ENCODE results near the gene STRC. TPM values are rescaled to one million over a fixed set of nuclear protein-coding genes. Genes with fewer than 3 reads are reported as not detected.
"Not testable (repeated sequence)": the region's sequence is repeated elsewhere in the genome, so short reads cannot be mapped to it uniquely, and the experiment has no call there.

Gene STRC
- total RNA-seq, 1 experiment from 2014 or later, result 0.03 TPM

DNA sequence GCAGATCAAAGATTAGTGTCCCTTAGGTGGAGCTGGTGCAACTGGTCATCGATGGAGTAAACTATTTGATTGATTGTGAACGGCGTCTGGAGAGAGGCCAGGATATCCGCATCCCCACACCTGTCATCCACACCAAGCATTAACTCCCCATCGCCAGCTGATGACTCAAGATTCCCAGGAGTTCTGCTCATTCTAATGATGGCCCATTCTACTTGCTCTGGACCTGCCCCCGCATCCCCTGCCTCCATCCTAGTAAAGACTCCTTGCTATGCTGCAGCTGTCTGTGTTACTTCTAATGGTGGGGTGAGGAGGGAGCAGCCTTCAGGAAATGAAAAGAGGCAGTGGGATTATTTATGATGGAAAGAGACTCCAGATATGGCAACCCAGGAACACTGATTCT, 19.5 kb downstream of the STRC start:
- H3K36me3 ChIP-seq (replicated peaks; ENCODE audit: control insufficient read depth, insufficient read depth, low read length); H3K4me3 ChIP-seq (ENCODE audit: insufficient read depth, low read depth, low read length); H3K27me3 ChIP-seq (ENCODE audit: control insufficient read depth, insufficient read depth, low read length); DNase-seq: not testable (repeated sequence)

DNA sequence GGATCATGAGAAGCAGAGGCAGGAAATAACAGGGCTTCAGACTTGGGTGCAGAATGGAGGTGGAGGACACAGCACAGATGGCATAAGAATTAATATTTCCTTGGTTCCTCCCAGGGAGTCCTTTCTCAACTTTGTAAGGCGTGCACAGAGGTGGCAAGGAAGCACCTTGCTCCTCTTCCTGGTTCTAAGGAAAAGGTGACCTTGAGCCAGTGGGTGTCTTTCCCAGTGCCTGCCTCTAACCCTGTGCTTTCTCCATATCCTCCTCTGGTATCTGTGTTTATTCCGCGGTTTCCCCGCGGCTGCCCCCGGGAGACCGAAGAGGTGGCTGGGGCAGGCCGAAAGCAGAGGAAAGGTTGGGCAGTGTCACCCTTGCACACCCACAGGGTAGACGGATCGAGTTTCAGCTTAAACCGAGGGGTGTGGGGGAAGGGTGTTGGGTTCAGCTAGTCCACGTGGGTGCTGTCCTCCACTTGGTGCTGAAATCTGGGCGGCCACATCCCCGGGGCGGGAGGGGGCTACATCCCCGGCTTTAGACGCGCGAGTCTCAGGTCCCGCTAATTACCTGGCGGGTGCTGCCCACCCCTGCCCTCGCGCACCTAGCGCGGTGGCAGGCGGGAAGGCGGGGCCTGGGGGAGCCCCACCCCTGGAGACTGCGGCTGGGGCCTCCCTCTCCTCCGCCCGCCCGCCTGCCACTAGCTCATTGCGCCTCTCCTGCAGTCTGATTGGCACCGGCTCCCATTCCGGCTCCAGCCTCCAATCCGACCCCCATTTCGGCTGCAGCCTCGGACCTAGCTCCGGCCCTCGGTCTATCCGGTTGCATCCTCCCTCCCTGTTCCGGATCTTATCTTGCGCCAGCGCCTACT, 25.0 kb downstream of the STRC start, which contains the start of gene CKMT1B:
TSS of gene CKMT1B (plus strand) at position 700 of the 863 bp plus-strand sequence. CDS start 192 bp downstream, outside the sequence.
- not testable (repeated sequence) for H3K36me3 ChIP-seq (replicated peaks; ENCODE audit: control insufficient read depth, insufficient read depth, low read length); DNase-seq; H3K27me3 ChIP-seq (ENCODE audit: control insufficient read depth, insufficient read depth, low read length); H3K4me3 ChIP-seq (ENCODE audit: insufficient read depth, low read depth, low read length)

GRCh38 chr15:43592841-43593240, 25.8 kb downstream of the STRC start:
- not testable (repeated sequence) for H3K4me3 ChIP-seq (ENCODE audit: insufficient read depth, low read depth, low read length); DNase-seq; H3K27me3 ChIP-seq (ENCODE audit: control insufficient read depth, insufficient read depth, low read length); H3K36me3 ChIP-seq (replicated peaks; ENCODE audit: control insufficient read depth, insufficient read depth, low read length)

DNA sequence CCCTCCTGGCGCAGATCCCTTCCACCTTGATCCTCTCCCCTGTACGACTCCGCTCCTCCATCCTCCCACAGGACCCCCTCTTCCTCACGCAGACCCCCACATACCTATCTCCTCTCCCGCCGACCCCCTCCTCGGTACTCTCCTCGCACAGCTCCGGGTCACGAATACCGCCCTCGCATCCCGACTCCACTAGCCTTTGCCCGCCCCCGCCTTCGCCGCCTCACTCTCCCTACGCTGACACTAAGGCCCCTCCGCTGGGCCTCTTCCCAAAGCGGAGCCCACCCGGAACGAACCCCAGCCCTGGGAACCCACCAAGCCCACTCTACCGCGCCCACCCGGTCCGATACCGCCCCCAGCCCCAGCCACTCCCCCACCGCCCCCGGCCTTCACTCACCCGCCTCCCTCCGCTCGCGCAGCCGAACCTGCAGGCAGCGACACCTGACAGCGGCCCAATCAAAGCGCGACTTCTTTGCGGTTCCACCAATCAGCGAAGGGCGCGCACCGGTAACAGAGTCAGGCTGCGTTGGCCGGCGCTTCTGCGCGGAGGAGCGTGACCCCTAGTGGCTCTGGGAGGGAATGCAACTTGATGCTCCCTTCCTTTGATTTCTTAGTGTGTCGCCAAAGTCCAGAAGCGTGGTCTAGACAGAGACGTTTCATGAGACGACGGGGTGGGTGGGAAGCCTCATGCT, 28.7 kb downstream of the STRC start, which contains the start of gene PPIP5K1:
TSS of gene PPIP5K1 (minus strand) at position 431 of the 689 bp plus-strand sequence. CDS start 5,704 bp downstream, outside the sequence.
- DNase-seq; H3K27me3 ChIP-seq (ENCODE audit: control insufficient read depth, insufficient read depth, low read length); H3K36me3 ChIP-seq (replicated peaks; ENCODE audit: control insufficient read depth, insufficient read depth, low read length); H3K4me3 ChIP-seq (ENCODE audit: insufficient read depth, low read depth, low read length): not testable (repeated sequence)

DNA sequence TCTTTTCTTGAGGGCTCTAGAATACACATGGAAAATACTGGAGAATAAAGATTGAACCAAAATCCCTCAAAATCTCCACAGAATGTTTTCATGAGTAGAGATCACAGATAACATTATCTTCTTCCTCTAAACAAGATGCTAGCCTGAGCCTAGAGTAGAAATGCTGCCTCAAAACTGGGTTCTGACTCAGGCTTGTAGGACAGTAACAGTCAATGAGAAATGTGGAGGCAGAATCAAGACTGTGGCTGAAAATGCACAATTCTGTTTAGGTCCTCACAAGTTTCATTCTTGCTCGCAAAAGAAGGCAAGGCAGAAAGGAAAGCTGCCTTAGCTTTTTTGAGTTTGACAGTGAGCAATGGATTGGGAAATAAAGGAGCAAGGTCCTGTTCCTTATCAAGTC, 44.0 kb downstream of the STRC start:
- DNase-seq; H3K36me3 ChIP-seq (replicated peaks; ENCODE audit: control insufficient read depth, insufficient read depth, low read length); H3K27me3 ChIP-seq (ENCODE audit: control insufficient read depth, insufficient read depth, low read length); H3K4me3 ChIP-seq (ENCODE audit: insufficient read depth, low read depth, low read length): not testable (repeated sequence)

DNA sequence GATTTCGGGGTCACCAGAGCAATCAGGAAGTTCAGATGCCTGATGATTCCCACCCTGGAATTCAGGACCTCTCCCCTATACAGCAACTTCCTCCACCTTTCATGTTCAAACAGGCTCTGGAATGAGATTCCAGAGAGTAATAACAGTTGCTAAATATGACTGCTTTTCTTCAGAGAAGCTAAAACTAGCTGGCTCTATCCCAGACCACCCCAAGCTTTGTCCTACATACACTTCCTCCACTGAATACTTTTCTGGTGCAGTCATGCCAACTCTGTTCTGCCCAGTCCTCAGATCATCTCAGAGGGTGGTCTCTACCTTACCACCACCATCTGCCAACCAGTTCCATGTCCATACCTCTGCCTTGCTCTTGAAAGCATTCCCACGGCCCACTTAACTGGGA, 52.0 kb downstream of the STRC start:
- H3K4me3 ChIP-seq (ENCODE audit: insufficient read depth, low read depth, low read length); H3K27me3 ChIP-seq (ENCODE audit: control insufficient read depth, insufficient read depth, low read length); DNase-seq; H3K36me3 ChIP-seq (replicated peaks; ENCODE audit: control insufficient read depth, insufficient read depth, low read length): not testable (repeated sequence)

DNA sequence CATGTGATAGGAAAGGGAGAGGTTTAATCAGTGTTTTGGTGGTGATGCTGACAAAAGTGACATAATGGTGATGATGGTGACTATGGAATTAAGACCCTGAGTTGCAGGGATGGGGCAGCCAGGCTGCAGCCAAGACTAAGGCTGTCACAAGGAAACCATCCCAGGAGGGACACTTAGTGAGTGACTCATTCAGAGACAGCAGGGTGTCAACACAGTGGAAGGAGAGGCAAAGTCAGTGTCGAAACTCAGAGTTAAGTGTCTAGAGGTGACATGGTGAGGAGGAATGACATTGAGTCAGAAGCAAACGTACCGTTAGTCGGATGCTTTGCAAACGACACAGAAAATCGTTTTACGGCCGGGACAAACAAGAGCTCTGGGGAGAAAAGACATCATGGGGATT, 54.8 kb downstream of the STRC start:
- H3K36me3 ChIP-seq (replicated peaks; ENCODE audit: control insufficient read depth, insufficient read depth, low read length); DNase-seq; H3K4me3 ChIP-seq (ENCODE audit: insufficient read depth, low read depth, low read length); H3K27me3 ChIP-seq (ENCODE audit: control insufficient read depth, insufficient read depth, low read length): not testable (repeated sequence)

DNA sequence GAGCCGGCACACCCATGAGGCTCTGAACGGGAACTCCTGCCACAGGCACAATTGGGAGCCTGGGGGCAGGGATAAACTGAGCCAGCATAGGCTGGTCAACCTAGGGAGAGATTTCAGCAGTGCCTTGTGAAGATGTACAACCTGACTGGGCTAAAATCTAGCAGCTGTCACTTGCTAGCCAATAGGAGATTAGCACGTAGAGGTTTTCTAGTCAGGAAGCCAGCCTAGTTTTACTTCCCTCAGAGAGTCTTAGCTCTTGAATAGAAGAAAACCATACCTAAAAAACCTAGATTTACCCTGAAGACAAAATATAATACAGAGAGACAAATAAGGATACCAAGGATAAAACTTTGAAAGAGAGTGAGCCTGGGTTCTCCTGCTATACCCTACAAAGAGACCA, 55.8 kb downstream of the STRC start:
- DNase-seq; H3K36me3 ChIP-seq (replicated peaks; ENCODE audit: control insufficient read depth, insufficient read depth, low read length); H3K27me3 ChIP-seq (ENCODE audit: control insufficient read depth, insufficient read depth, low read length); H3K4me3 ChIP-seq (ENCODE audit: insufficient read depth, low read depth, low read length): not testable (repeated sequence)

DNA sequence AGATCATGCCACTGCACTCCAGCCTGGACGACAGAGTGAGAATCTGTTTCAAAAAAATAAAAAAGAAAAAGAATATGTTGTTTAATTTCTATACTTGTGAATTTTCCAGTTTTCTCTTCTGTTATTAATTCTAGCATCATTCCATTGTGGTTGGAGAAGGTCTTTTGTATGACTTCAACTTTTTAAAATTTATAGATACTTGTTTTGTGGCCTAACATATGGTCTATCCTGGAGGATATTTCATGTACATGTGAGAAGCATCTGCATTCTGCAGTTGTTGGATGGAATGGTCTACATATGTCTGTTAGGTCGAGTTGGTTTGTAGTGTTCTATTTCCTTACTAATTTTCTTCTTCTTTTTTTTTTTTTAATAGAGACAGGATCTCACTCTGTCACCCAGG, 65.6 kb downstream of the STRC start:
- H3K27me3 ChIP-seq (ENCODE audit: control insufficient read depth, insufficient read depth, low read length), result no peaks in the 10 kb centered on the region
- H3K4me3 ChIP-seq (ENCODE audit: insufficient read depth, low read depth, low read length), result no peak overlapping the region
- H3K36me3 ChIP-seq (replicated peaks; ENCODE audit: control insufficient read depth, insufficient read depth, low read length), result no peaks in the 10 kb centered on the region; the same call in 1 of the 2 replicates
- DNase-seq, result no peak

GRCh38 chr15:43552256-43552655, 66.3 kb downstream of the STRC start:
- no peaks in the 10 kb centered on the region; the same call in 1 of the 2 replicates for H3K36me3 ChIP-seq (replicated peaks; ENCODE audit: control insufficient read depth, insufficient read depth, low read length)
- no peak overlapping the region for H3K4me3 ChIP-seq (ENCODE audit: insufficient read depth, low read depth, low read length)
- H3K27me3 ChIP-seq (ENCODE audit: control insufficient read depth, insufficient read depth, low read length), result no peaks in the 10 kb centered on the region
- no peak for DNase-seq

GRCh38 chr15:43550527-43551363, 67.9 kb downstream of the STRC start:
- Histone ChIP-seq H3K4me3 (ENCODE audit: insufficient read depth, low read depth, low read length) (no peak overlapping the region), H3K27me3 (ENCODE audit: control insufficient read depth, insufficient read depth, low read length) (no peaks in the 10 kb centered on the region), H3K36me3 (replicated peaks; ENCODE audit: control insufficient read depth, insufficient read depth, low read length) (no peaks in the 10 kb centered on the region; the same call in 1 of the 2 replicates)
- DNase-seq, result no peak

Other genes with a start within 250 kb of the STRC start
- gene ZSCAN29, start 247.8 kb downstream of the STRC start, total RNA-seq (2014; rRNA removed; shearing (Covaris generic)), result 34.5 and 38.0 TPM in 2 replicates
- 15.5 and 19.1 TPM in 2 replicates for gene TUBGCP4, start 247.7 kb downstream of the STRC start, total RNA-seq (2014; rRNA removed; shearing (Covaris generic))
- gene TP53BP1, start 125.6 kb downstream of the STRC start, total RNA-seq (2014; rRNA removed; shearing (Covaris generic)), result 36.6 and 43.5 TPM in 2 replicates
- 0.67 and 1.8 TPM in 2 replicates for gene MAP1A, start 101.2 kb downstream of the STRC start, total RNA-seq (2014; rRNA removed; shearing (Covaris generic))
- 10.5 and 11.7 TPM in 2 replicates for gene PPIP5K1, start 28.6 kb downstream of the STRC start, total RNA-seq (2014; rRNA removed; shearing (Covaris generic))
- 18.4 and 24.2 TPM in 2 replicates for gene CKMT1B, start 24.8 kb downstream of the STRC start, total RNA-seq (2014; rRNA removed; shearing (Covaris generic))
- 0.41 and 0.94 TPM in 2 replicates for gene CATSPER2, start 30.0 kb upstream of the STRC start, total RNA-seq (2014; rRNA removed; shearing (Covaris generic))
- 14.9 and 26.1 TPM in 2 replicates for gene CKMT1A, start 75.1 kb upstream of the STRC start, total RNA-seq (2014; rRNA removed; shearing (Covaris generic))
- gene PDIA3, start 127.6 kb upstream of the STRC start, total RNA-seq (2014; rRNA removed; shearing (Covaris generic)), result 197 and 224 TPM in 2 replicates
- 14.7 and 17.6 TPM in 2 replicates for gene ELL3, start 158.2 kb upstream of the STRC start, total RNA-seq (2014; rRNA removed; shearing (Covaris generic))
- 372 and 456 TPM in 2 replicates for gene SERF2, start 173.5 kb upstream of the STRC start, total RNA-seq (2014; rRNA removed; shearing (Covaris generic))
- 0.22 and 0.38 TPM in 2 replicates for gene SERINC4, start 181.4 kb upstream of the STRC start, total RNA-seq (2014; rRNA removed; shearing (Covaris generic))
- gene HYPK, start 181.8 kb upstream of the STRC start, total RNA-seq (2014; rRNA removed; shearing (Covaris generic)), result 6.3 and 8.6 TPM in 2 replicates
- 25.3 and 29.8 TPM in 2 replicates for gene MFAP1, start 205.9 kb upstream of the STRC start, total RNA-seq (2014; rRNA removed; shearing (Covaris generic))
- 19.3 and 21.3 TPM in 2 replicates for gene WDR76, start 208.2 kb upstream of the STRC start, total RNA-seq (2014; rRNA removed; shearing (Covaris generic))